H54 (cell line): ENCODE data around the gene SFXN1.
A peak's percentile ranks its signal among the peaks of the same experiment; 100 is the strongest.
"Not testable (repeated sequence)": the region's sequence is repeated elsewhere in the genome, so short reads cannot be mapped to it uniquely, and the experiment has no call there.

Experiments used
- DNase-seq: peaks from one replicate; pipeline ENCODE4 v3.0.0; 2011; ENCODE audit warnings: low spot score, mixed read lengths; ENCODE audit not compliant: insufficient read length
- FAIRE-seq: peaks from 3 replicates; lab custom pipeline; 2011; peaks lifted over from hg19 to GRCh38; lab: Jason Lieb, UNC
- POLR2A ChIP-seq: IDR thresholded peaks from 2 replicates; pipeline ENCODE4 v1.6.1; 2011; ENCODE audit warnings: low read depth, mild to moderate bottlenecking, low read length

The SFXN1 gene

GRCh38 chr5:175478384-175479124, at the start of gene SFXN1:
Gene SFXN1 (plus strand): TSS chr5:175478560. CDS start chr5:175492104, 13,544 bp downstream.
- no peak for FAIRE-seq
- peak; percentile 91 for TF ChIP-seq POLR2A
- peak; percentile 89 for DNase-seq

DNA sequence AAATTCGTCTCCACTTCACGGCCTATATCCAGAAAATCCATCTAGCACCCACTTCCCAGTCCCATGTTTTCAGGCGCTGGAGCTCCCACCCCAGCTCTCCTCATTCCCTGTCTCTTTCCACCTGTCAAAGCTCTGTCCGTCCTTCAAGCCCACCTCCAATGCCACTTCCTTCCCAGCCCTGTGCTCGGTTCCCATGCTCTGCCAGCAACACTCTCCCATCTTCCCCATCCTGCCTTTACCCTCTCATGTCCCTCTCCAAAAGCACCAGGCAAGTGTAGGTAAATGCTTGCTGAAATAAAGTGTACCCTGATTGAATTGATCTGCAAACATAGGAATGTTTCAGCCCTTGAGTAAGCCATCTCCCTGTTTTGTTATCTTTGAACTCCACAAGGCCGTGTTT, 43.6 kb upstream of the SFXN1 start:
- DNase-seq: no peak
- no peak for TF ChIP-seq POLR2A
- FAIRE-seq: no peak

DNA sequence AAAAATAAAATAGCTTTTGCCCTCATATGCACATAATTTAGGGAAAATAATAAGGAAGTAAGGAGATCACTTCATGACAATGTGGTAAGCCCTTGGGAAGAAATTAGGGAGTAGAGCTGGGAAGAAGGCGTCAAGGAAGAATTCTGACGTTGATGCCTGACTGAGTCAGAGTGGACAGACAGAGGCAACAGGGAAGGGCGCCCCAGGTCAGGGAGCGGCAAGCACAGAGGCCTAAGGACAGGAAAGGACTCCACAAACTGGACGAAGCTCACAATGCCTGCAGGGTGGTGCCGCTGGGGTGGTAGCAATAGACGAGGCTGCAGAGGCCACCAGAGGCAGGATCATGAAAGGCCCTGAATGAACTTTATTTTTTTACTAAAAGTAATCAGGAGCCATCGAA, 42.0 kb upstream of the SFXN1 start:
- DNase-seq: no peak
- TF ChIP-seq POLR2A: no peak
- FAIRE-seq: no peak

DNA sequence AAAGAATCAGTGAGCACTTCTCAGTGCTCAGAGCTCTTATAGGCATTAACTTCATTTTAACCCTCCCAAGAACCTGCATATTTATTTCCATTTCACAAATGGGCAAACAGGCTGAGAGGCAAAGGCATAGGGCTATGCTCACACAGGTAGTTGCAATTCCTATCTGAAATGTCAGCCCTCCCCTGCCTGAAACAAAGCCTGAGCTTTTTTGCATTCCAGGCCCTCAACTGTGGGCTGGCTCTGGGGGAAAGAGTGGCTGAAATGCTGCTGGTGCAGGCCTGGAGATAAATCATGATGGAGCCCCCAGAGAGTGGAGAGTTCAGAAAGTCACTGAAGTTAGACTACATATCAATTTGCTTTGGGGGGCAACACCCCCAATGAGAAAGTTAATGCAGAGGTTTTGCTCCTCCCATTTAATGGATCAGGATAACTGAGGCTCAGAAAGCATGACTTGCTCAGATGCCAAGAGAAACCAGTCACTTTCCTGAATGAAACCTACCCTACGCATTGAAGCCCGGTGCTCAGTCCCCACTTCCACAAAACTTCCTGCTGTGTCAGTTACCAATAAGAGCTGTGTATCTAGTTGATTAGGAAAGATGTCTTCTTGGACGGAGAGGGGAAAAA, 40.0 kb upstream of the SFXN1 start:
- FAIRE-seq (no peak), DNase-seq (no peak)
- TF ChIP-seq POLR2A: no peak

GRCh38 chr5:175443514-175444059, 34.8 kb upstream of the SFXN1 start:
- DNase-seq: no peak

DNA sequence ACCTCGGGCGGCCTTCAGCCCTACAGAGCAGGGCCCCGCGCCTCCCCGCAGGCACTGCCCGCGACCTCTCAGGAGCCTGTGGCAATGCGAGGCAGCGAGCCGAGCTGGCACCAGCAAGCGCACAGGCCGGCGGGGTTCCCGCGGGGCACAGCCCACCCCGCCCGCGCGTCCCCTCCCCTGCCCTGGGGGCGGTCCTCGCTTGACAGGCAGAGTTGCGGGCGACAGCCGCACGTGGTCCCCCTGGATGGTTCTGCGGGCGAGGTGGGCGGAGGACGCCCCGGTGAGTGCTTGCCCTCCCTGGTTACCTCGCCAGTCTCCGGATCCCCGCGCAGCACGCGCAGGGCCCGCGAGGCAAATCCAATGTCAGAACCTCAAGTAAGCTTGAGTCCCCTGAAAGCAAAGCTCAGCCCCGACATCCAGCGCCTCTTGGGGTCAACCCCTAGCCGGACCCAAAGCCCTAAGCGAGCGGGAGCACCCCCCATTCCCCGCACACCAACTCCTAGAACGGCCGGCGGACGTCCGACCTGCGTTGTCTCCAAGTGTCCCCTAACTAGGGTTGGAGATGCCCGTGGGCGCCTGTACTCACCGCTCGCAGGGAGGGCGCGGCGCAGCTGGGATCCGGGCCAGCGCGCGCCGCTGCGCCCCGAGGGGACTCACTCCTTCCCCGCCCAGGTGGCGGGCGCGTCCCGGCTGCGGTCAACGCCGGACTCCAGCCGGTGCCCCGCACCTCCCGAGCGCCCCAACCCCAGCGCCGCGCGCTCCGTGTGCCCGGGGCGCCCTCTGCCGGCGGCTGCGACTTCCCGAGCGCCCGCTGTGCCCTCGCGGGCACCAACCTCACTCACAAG, 34.1 kb upstream of the SFXN1 start, which contains the start of gene DRD1:
Gene DRD1, minus strand, starts transcription at position 123 of the 845 bp plus-strand sequence. CDS start 1,083 bp downstream, outside the sequence.
- TF ChIP-seq POLR2A: no peak
- no peak for FAIRE-seq
- peak; percentile 55 for DNase-seq

More at GRCh38 chr5:175443514-175444059, 34.8 kb upstream of the SFXN1 start:
- TF ChIP-seq POLR2A: no peak
- FAIRE-seq: no peak

GRCh38 chr5:175444905-175445456, 33.4 kb upstream of the SFXN1 start:
- FAIRE-seq (no peak), DNase-seq (no peak)
- TF ChIP-seq POLR2A: no peak

DNA sequence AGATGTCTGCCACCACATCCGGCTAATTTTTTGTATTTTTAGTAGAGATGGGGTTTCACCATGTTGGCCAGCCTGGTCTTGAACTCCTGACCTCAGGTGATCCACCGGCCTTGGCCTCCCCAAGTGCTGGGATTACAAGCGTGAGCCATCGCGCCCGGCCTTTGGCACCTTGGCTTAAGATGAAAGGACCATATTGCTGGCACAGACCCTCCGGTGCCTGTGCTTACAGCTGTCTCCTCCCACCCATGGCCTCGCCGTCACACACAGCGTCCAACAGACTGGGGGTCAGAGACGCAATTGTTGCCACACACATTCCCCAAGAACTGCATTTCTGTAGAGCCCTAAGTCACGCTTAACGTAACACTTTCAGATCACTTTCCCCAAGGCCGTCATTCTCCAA, 32.0 kb upstream of the SFXN1 start:
- not testable (repeated sequence) for FAIRE-seq, DNase-seq

DNA sequence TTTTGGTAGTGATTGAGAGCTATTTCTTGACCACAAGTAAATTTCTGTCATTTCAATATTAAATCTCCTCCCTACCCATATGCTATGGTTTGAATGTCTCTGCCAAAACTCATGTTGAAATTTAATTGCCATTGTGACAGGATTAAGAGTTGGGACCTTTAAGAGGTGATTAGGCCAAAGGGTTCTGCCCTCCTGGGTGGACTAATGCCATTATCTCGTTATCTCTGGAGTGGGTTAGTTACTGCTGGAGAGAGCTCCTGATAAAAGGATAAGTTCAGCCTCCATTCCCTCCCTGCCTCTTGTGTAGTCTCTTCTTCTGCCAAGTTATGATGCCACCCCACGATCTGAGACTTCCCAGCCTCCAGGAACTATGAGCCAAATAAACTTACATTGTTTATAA, 30.8 kb upstream of the SFXN1 start:
- FAIRE-seq (no peak), DNase-seq (no peak)
- TF ChIP-seq POLR2A: no peak

DNA sequence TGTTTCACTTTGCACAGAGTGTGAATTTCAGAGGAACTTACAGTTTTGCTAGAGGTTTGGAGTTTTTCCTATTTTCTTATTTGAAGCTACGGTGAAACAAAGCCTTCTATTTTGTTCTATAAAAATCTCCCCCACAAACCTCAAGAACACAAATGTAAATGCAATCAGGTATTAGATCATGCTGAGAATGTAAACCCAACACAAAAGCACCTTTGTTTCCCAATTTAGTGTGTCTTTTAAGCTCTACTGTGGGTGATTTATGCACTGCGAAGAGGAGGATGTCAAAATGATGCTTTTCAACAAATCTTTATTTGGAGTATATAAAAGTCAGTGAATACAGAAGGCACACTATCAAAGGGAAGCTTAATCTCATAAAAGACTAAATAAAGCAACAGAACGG, 30.1 kb upstream of the SFXN1 start:
- no peak for TF ChIP-seq POLR2A
- FAIRE-seq (no peak), DNase-seq (no peak)

- TF ChIP-seq POLR2A: no peak
- DNase-seq (no peak), FAIRE-seq (no peak)
These were observed 26.2 kb upstream of the SFXN1 start for GRCh38 chr5:175452166-175452565.

- FAIRE-seq, DNase-seq: not testable (repeated sequence)
These were observed 24.0 kb upstream of the SFXN1 start for GRCh38 chr5:175454338-175454737.

GRCh38 chr5:175456105-175456742, 22.1 kb upstream of the SFXN1 start:
- FAIRE-seq (no peak), DNase-seq (no peak)
- no peak for TF ChIP-seq POLR2A
